Nucleus accumbens (tissue), 56 donors: Measurements from ENCODE around the gene ARHGEF11.
A peak's percentile ranks its signal among the peaks of the same experiment; 100 is the strongest.

ENCODE experiments used
- DNase-seq, 56 donors: peaks; one replicate each; lab custom pipeline; 2025; lab: John Stamatoyannopoulos, UW

The ARHGEF11 gene

DNA sequence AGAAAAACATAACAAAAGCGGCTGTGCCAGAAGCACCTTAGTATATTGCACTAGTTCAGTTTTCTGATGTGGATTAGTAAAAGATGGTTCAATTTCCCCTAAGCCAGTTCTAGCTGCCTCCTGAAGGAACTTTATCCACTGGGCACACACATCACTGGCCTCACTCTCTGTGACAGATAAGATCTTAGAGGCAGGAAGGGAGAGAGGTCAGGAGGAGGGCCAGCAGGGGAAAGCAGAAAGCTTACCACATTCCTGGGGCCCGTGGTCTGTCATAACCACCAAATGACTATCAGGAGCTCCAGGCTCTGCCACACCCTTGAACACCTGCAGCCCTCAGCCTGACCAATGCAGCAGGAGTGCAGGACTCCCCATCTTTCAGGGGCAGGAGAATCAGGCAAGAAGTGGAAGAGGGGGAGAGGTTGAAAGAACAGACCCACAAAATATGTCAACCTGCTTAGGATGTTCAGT, 87.3 kb downstream of the ARHGEF11 start:
- no peak for DNase-seq

DNA sequence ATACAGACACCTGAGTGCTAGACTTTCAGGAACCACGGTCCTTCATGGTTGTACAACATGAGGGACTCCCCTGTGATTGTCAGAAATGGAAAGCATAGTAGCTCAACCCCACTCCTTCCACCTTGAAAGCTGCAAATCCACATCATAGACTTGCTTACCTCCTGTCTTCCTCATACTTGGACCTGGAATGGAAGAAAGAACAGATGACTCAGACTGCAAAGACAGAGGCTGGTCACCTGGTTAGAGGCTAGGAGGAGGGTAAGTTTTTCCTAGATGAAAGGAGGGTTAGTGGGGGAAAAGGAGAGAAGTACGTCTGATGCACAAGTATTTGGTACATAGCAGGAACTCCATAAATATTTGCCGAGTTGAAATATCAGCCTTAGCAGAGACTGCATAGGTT, 87.9 kb downstream of the ARHGEF11 start:
- no peak for DNase-seq

DNA sequence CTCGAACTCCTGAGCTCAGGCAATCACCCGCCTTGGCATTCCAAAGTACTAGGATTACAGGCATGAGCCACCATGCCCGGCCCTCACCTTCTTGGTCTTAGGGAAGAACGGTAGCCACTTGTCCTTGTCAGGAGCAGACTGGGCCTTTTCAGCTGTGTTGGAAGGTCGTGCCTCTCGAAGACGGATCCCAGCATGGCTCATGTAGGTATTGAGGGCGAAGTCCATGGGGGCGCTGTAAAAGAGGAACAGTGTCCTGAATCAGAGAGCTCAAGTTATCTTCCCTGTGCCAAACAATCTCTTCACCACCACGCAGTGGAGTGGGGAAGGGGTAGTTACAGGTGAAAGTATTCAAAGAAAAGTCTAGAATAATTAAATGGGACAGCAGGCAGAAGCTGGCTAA, 89.2 kb downstream of the ARHGEF11 start:
- DNase-seq, result no peak

DNA sequence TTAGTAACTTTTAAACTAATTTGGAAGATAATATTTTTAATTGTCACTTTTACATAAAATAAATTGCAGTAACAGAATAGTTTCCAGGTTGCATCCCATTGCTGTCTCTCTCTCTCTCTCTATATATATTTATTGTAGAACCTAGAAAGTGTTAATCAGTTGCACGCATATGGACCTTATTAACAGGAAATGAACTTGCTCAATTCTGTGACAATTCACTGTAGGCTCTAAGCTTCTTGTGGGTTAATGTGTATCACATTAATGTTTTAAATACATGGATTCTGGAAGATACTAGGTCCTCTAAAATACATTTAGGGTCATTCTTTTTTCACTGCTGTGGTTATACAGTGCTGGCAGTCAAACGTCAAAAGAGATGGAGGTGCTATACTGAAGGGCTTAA, 92.0 kb downstream of the ARHGEF11 start:
- DNase-seq, result no peak

DNA sequence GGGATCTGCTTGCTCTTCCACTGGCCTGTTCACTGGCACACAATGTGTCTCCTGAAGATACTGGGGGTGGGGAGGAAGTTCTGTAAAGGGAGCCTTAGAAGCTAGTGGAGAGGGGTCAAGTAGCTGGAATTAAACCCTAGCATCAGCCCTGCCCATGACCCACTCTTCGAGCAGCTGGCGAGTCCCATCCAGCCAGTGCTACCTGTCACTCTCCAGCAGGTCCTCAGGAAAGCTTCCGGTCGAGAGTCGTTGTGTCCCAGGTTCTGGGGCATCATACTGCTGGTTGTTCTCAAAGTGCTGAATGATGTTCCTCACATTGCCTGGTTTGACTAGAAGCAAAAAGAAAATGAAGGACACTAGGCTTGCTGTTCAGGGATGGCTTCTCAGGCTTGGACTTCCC, 94.2 kb downstream of the ARHGEF11 start:
- DNase-seq, result no peak

DNA sequence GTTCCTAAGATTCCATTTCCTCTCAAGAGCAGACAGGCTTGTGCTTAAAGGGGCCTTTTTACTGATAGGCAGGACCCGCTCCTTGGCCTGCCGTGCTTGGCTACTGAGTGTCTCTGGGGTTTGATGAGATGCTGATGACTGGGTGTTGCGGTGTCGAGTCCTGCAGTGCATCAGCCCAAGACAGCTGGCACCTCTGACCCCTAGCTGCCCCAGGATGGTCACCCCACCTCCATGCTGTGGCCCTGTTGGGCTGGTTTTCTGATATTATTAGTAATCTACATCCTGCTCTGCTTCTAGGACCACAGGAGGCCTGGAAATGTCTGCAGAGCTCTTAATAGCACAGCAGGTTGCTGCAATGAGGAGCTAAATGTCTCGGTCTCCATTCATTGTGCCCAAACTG, 96.4 kb downstream of the ARHGEF11 start:
- DNase-seq, result no peak

DNA sequence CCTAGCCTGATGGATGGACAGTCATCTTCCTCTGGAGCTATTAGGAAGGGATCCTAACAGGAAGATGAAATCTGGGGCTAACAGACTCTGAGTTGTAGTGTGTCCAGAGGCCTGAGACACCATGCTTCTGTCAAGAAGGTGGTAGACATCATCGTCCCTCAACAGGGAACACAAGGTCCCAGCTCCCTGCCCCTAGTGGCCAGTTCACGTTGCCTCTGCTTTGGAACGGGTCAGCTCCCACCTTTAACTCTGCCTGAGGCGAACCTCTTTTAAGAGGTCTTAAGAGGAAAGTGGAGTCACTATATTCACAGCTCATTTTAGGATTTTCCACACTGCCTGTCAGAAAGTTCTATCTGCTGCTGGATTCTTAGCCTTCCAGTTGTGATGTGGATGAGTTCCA, 96.8 kb downstream of the ARHGEF11 start:
- DNase-seq, result no peak

DNA sequence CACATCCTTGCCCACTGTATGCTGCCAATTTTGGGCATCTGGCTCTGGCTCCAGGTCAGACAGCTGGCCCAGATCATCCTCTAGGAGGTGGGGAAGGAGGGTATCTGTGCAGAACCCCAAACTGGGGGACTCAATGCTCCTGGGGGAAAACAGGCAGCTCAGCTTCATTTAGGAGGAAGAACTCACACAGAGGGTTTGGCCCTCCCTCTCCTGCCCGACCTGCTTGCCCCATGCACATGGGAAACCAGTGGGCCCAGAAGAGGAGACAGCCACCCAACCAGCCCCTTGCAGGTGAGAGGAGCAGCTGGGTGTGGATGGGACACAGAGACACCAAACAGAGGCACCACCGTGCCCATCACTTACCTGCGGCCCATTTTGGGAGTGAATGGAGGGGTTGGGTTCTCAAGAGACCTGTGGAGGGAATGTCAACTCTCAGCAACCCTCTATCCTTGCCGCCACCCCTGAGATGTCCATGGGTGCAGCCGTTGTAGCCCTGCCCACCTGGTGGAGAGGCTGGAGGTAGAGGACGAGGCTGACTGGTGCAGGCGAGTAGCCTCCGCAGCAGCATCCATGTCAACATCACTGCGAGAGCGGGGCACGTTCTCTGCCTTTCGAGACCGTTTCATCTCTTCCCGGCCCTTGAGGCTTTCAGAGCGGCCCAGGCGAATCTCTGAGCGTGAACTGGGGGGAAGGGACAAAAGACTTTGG, 97.6 kb downstream of the ARHGEF11 start:
- no peak for DNase-seq

DNA sequence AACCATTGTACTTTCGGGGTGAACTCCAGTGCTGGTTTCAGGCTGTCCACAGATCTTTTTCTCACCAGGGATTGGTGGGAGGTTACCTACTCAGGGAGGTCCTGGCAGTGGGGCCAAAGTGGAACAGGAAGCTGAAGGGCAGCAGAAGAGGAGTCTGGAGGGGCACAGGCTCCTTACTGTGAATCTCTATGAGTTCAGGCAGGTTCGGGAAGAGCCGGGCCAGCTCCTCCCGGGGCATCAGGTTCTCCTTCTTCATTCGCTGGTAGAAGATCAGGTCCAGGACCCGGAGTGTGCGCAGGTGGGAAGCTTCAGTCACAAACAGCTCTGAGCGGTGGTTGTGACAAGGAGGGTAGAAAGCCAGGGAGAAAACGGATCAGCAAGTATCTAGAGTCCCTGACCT, 98.4 kb downstream of the ARHGEF11 start:
- DNase-seq, result no peak

DNA sequence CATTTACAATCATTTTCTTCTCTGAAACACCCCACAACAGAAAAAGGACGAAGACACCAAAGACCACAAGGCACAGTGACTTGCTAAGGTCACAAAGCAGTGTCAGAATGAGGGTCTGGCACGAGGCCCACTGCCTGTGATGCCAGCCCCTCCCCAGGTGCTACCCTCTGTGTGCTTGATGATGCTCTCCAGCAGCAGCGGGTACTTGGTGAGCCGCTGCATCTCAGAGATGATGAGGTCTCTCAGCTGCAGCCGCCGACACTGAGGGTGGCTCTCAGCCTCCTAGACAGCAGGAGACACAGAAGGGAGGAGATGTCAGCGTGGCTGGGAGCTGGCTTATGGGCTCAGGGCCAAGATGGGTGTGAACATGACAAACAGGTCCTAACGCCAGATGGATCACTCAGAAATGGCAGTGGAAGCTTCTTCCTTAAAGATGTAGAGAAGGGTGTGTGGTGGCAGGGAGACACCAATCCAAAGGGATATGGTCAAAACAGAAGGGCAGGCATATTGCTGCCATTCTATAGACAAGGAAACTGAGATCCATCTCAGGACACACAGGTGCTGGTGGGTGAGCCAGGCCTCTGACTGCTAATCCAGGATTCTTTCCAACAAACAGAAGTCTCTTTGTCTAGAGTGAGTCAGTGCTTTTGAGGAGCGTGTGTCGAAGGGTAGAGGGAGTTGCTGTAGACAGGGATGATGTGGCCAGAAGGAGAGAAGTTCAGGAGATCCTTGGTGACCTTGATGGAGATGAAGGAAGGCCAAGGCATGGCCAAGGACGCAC, 99.5 kb downstream of the ARHGEF11 start:
- DNase-seq, result no peak

DNA sequence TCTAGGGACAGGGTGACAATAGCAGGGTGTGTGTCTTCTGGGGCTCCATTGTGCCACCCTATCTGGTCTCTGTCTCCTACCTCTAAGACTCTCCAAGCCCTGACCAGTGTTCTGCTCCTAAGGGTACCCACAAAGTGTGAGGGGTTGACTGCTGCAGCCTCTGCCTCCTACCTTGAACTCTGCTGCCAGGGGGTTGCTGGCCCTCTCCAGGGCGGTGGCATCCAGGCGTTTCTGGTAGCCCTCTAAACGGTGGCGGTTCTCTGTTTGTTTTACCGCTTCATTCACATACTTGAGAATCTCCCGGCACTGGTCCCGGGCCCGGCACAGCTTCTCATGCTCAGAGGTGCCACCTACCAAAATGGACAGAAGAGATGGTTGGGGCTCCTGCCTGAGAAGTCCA, 100.7 kb downstream of the ARHGEF11 start:
- no peak for DNase-seq

DNA sequence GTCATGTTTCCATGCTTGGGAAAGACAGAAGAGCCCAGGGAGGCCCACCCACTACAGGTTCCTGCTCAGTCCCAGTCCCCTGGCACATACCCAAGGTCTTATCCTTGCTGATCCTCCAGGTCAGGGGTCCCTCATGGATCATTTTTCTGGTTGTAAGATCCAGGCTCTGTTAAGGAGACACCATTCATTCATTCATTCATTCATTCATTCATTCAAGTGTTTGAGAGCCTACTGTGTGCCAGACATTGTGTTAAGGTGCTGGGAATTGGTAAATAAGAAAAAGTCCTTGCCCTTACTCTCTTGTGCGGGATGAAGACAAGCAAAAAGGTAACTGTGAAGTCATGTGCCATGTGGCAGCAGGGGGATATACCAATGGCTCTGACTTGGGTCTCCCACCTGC, 101.3 kb downstream of the ARHGEF11 start:
- DNase-seq, result no peak

DNA sequence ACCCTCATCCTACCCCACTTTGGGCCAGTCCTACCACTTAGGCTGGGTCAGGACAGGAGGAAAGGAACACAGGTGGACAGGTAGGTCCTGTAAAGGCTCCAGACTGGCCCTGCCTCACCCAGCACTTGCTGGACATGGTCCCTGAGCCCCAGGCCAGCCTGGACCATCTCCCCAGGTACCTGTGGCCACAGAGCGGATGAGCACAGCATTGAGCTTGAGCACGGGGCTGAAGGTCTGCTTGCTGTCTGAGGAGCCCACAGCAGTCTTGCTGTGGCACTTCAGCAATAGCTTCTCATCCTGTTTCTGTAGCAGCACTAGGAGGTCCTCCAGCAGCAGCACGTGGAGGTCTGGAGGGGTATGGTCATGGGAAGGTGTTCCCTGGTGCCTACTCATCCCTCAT, 101.8 kb downstream of the ARHGEF11 start:
- no peak for DNase-seq

DNA sequence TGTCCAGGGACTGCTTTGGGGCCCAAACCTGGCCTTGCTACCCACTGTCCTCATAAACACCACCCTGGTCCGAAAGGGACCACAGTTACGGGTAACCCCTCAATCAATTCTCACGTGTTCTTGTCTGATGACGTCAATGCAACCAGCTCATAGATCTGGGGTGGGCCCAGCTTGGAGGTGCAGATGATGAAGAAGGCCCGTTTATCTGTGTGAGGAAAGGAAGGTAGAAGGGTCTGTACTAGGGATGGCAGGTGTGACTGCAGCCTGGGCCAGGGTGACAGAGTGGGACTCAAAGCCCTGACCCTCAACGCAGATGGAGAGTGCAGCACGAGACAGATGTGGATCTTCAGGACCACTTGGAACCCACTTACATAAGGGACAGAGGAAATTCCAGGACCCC, 103.0 kb downstream of the ARHGEF11 start:
- peak in 1 of 56 donors; percentile 45 for DNase-seq

DNA sequence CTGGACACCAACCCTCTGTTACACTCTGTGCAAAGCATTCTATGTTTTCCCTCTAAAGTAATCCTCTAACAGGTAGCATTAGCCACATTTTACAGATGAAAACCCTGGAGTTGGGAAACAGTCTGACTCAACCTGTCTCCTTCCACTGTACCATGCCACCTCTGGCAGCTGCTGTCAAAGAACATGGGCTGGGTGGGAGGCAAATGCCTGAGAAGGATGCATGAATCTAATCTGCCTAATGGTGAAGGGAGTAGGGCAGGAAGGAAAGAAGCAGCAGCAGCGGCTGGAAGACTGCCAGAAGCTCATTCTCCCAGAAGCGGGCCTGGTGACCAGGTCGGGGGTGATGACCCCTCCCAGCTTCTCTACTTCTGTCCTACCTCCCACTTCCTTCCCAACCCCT, 103.4 kb downstream of the ARHGEF11 start:
- peak in 26 of 56 donors; percentile 6 to 80 (median 44) for DNase-seq

DNA sequence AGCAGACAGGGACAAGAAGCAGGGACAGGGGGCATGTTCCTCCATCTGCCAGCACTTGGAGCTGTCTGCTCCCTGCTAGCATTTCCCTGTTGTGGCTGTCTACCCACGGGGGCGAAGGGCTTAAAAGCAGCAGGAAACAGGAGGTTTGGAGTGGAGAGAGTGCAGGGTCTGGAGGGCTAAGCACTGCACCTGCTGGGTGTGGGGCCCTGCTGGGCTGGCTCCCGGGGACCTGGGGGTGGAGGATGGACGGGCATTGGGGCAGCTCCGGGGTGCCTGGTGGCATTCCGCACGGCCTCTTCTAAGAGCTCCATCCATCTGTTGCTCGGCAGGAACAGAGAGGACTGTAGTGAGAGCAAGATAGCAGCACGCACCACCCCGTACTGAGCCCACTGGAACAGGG, 103.9 kb downstream of the ARHGEF11 start:
- no peak for DNase-seq

DNA sequence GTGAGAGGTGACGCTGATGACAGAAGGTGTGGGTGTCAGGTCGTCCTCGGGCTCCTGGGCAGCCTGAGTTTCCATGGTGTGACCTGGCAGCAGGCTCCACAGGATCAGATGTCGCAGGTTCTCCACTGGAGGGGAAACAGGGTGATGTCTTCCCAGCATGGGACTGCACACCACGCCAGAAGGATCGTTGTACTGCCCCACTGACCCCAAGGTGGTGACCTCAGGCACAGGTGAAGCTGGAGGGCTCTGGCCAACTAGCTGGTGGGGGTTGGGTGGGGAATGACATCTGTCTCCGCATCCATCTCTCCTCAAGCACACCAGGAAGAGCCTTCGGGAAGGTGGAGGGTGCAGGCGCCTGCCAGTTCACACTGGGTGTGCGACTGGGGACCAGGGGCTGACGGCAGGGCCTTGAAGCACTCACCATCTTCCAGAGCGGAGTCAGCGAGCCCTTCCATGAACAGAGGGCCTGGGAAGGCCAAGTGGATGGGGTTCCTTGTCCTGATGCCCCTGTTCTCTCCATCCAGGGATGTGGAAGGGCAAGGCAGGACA, 105.7 kb downstream of the ARHGEF11 start:
- DNase-seq, result no peak

DNA sequence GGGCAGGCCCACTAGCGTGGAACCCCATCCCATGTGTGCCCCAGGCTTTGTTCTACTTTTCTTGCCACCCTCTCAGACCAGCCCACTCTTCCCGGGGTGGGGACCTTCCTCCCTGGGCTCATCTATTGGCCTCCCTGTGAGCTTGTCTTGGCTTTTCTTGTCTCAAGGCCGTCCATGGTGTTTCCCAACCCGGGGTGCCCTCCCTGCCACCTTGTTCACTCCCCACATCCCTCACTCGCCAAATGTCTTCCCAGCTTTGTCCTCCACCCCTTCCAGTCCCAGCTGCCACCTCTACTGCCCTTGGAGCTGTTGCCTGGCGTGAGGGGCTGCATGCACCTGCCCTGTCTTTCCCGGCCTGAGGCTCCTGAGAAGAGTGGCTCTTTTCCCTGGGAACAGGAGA, 106.7 kb downstream of the ARHGEF11 start:
- DNase-seq, result no peak

DNA sequence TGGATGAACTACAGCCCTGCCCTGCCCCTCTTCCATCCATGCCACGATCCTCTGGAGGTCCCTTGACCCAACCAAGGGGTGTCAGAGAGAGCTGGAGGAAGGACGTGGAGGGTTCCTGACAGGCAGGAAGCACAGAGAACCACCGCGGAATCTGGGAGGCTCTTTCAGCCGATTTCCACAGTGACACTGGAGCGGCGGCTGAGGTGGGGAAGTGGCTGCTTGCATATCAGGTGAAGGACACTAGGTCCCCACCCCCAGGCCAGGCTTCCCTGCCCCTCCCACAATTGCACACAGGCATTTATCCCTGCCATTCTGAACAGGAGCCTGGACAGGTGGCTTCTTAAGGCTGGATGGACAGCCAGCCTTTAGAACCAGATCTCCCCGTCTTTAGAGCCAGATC, 107.7 kb downstream of the ARHGEF11 start:
- no peak for DNase-seq

DNA sequence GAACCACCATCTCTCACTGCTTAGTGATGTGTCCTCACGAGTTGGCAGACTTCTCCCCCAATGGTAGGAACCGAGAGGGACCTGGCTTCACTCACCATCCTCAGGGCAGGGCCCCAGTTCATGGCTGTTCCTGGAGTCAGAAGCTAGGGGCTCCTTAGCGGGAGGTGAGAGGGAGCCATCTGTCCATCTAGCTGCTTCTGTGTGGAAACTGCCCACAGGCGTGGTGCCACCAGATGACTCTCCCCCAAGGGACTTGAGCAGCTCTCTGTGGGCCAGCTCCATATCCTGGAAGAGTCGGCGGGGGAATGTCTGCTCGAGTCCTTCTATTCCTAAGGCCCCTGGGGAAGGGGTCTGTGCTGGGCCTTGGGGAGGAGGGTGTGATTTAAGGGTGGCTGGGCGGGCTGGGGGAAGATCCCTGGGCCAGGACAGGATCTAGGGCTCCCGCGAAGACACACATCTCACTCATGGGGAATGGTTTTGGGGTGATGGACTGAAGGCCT, 108.8 kb downstream of the ARHGEF11 start:
- no peak for DNase-seq

DNA sequence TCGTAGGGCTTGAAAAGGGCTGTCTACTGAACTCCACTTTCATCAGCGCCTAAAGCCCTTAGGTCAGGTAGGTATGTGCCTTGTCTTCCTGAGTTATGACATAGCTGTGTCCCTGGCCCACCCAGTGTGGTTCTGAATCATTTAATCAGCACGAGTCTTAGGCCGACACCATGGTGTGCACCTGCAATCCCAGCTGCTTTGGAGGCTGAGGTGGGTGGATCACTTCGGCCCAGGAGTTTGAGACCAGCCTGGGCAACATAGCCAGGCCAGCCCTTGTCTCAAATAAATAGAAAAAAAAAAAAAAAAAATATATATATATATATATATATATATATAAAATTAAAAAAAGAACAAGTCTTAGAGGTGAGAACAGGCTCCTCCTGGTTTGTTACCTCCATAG, 109.4 kb downstream of the ARHGEF11 start:
- no peak for DNase-seq
